Mononuclear cell (primary cell): ENCODE measurements around the gene AEBP1. TPM values are rescaled to one million over a fixed set of nuclear protein-coding genes. Genes with fewer than 3 reads are reported as not detected.

Source experiments
- total RNA-seq: library from RNA; depleted of rRNA; stranded (reverse); fragments of >200 nt; gene quantifications from one replicate; pipeline ENCODE4 v1.2.3, GENCODE V29; 2012

Gene AEBP1
- total RNA-seq, 1 donor: 5.4 TPM

Other genes starting within 250 kb of the AEBP1 start
- 53.1 TPM for gene MRPS24, start 234.8 kb upstream of the AEBP1 start, total RNA-seq
- gene URGCP, start 197.7 kb upstream of the AEBP1 start, total RNA-seq: 19.2 TPM
- 6.3 TPM for gene UBE2D4, start 177.9 kb upstream of the AEBP1 start, total RNA-seq
- gene SPDYE1, start 106.4 kb upstream of the AEBP1 start, total RNA-seq: under 0.01 TPM
- gene DBNL, start 59.6 kb upstream of the AEBP1 start, total RNA-seq: 100 TPM
- 0.63 TPM for gene PGAM2, start 38.8 kb upstream of the AEBP1 start, total RNA-seq
- gene POLM, start 21.8 kb upstream of the AEBP1 start, total RNA-seq: 15.6 TPM
- gene POLD2, start 19.2 kb downstream of the AEBP1 start, total RNA-seq: 14.9 TPM
- gene MYL7, start 37.0 kb downstream of the AEBP1 start, total RNA-seq: not detected
- 0.21 TPM for gene GCK, start 85.1 kb downstream of the AEBP1 start, total RNA-seq
- 39.0 TPM for gene YKT6, start 96.6 kb downstream of the AEBP1 start, total RNA-seq
- gene CAMK2B, start 221.2 kb downstream of the AEBP1 start, total RNA-seq: not detected